D341Med (cell line): ENCODE data around the gene MARCKSL1.
"Not testable (repeated sequence)": the region's sequence is repeated elsewhere in the genome, so short reads cannot be mapped to it uniquely, and the experiment has no call there.

Experiments
- DNase-seq: peaks from one replicate; pipeline ENCODE4 v3.0.0; 2012; ENCODE audit warnings: low spot score

The MARCKSL1 gene

DNA sequence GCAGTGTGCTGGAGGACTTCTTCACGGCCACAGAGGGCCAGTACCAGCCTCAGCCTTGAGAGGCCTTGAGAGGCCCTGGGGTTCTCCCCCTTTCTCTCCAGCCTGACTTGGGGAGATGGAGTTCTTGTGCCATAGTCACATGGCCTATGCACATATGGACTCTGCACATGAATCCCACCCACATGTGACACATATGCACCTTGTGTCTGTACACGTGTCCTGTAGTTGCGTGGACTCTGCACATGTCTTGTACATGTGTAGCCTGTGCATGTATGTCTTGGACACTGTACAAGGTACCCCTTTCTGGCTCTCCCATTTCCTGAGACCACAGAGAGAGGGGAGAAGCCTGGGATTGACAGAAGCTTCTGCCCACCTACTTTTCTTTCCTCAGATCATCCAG, 50.4 kb downstream of the MARCKSL1 start:
- no peak for DNase-seq

DNA sequence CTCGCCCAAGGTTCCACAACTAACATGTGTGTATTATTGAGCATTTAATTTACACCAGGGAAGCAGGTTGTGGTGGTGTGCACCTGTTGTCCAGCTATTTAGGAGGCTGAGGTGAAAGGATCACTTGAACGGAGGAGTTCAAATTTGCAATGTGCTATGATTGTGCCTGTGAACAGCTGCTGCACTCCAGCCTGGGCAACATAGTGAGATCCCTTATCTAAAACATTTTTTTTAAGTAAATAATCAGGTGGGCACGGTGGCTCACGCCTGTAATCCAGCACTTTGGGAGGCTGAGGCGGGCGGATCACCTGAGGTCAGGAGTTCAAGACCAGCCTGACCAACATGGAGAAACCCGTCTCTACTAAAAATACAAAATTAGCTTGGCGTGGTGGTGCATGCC, 51.3 kb downstream of the MARCKSL1 start:
- DNase-seq = not testable (repeated sequence)
